H1 (cell line): ENCODE results near the gene AMH. TPM values are rescaled to one million over a fixed set of nuclear protein-coding genes. Genes with fewer than 3 reads are reported as not detected.

Experiments
- CTCF ChIA-PET: fragments of 300-600 bp; sonication (Branson Sonifier 250); formaldehyde crosslinking; loops from one replicate; lab custom pipeline; 2021; ENCODE audit not compliant: partially characterized antibody; lab: Charles Lee
- POLR2A ChIA-PET: fragments of 300-600 bp; sonication (Branson Sonifier 250); formaldehyde crosslinking; loops from one replicate; lab custom pipeline; 2021; ENCODE audit warnings: inconsistent platforms; ENCODE audit not compliant: partially characterized antibody; lab: Charles Lee
- DNase-seq, 2 experiments: peaks; one replicate each; pipeline versions ENCODE4 v3.0.0 to v3.0.0-alpha.2; 2010 to 2022; ENCODE audit warnings: low spot score in 2 of 2, low read depth in 1 of 2, mixed read lengths in 1 of 2
- FAIRE-seq: peaks from 2 replicates; lab custom pipeline; 2011; peaks lifted over from hg19 to GRCh38; lab: Jason Lieb, UNC
- H2AFZ ChIP-seq: 2 replicates; pipeline ENCODE4 v1.8.1; 2012; ENCODE audit warnings: low read length, inconsistent platforms
- H2AK5ac ChIP-seq: 2 replicates; pipeline ENCODE4 v1.6.1; 2013; ENCODE audit warnings: low read depth, low read length
- H2BK120ac ChIP-seq: replicated peaks from 2 replicates; pipeline ENCODE3; 2013; ENCODE audit warnings: low read depth, low read length, inconsistent platforms
- H2BK12ac ChIP-seq: 2 replicates; pipeline ENCODE4 v1.6.1; 2013; ENCODE audit warnings: low read depth, low read length
- H2BK15ac ChIP-seq: 2 replicates; pipeline ENCODE4 v1.6.1; 2013; ENCODE audit warnings: low read length
- H2BK20ac ChIP-seq: 2 replicates; pipeline ENCODE4 v1.6.1; 2013; ENCODE audit warnings: low read length
- H2BK5ac ChIP-seq: 2 replicates; pipeline ENCODE4 v1.6.1; 2013; ENCODE audit warnings: low read depth, low read length
- H3K14ac ChIP-seq: 2 replicates; pipeline ENCODE4 v1.6.1; 2013; ENCODE audit warnings: inconsistent platforms; ENCODE audit not compliant: insufficient read length
- H3K18ac ChIP-seq: 2 replicates; pipeline ENCODE4 v1.6.1; 2013; ENCODE audit warnings: low read length; ENCODE audit errors: extremely low read depth
- H3K23ac ChIP-seq: 2 replicates; pipeline ENCODE4 v1.6.1; 2013; ENCODE audit warnings: inconsistent platforms; ENCODE audit not compliant: insufficient read length
- H3K23me2 ChIP-seq: 2 replicates; pipeline ENCODE4 v1.6.1; 2013; ENCODE audit warnings: low read depth, low read length
- H3K27ac ChIP-seq: 2 replicates; pipeline ENCODE4 v1.6.1; 2011; ENCODE audit warnings: low read depth, low read length, inconsistent platforms
- H3K27me3 ChIP-seq, 4 experiments: replicated peaks in 1 of 4; 1 replicate in 1 of 4; 2 replicates in 3 of 4; pipeline versions ENCODE4 v1.6.1 to v1.8.1; 2011 to 2013; ENCODE audit warnings: low read length in 3 of 4, mild to moderate bottlenecking in 3 of 4, inconsistent platforms in 2 of 4, mixed read lengths in 2 of 4, moderate library complexity in 1 of 4; ENCODE audit not compliant: control insufficient read depth in 3 of 4, insufficient read depth in 3 of 4; ENCODE audit errors: extremely low read depth in 1 of 4
- H3K36me3 ChIP-seq, 4 experiments: 2 replicates each; pipeline versions ENCODE4 v1.6.1 to v1.8.1; 2011 to 2013; ENCODE audit warnings: mild to moderate bottlenecking in 4 of 4, low read length in 3 of 4, moderate library complexity in 2 of 4, control low read depth in 1 of 4, inconsistent platforms in 1 of 4; ENCODE audit not compliant: insufficient read depth in 4 of 4, control insufficient read depth in 2 of 4
- H3K4ac ChIP-seq: replicated peaks from 2 replicates; pipeline ENCODE3; 2013; ENCODE audit warnings: low read length, low read depth, mixed read lengths, inconsistent platforms; ENCODE audit not compliant: insufficient read length
- H3K4me1 ChIP-seq, 4 experiments: replicated peaks in 1 of 4; 1 replicate in 1 of 4; 2 replicates in 3 of 4; pipeline versions ENCODE4 v1.6.1 to v1.8.1; 2011 to 2013; ENCODE audit warnings: low read length in 3 of 4, inconsistent platforms in 2 of 4, mixed read lengths in 1 of 4; ENCODE audit not compliant: insufficient read depth in 4 of 4, control insufficient read depth in 3 of 4
- H3K4me2 ChIP-seq, 2 experiments: 2 replicates each; pipeline versions ENCODE4 v1.6.1 to v1.8.1; 2011 to 2013; ENCODE audit warnings: low read depth in 2 of 2, low read length in 2 of 2, control low read depth in 1 of 2, inconsistent platforms in 1 of 2, mild to moderate bottlenecking in 1 of 2; ENCODE audit not compliant: insufficient read depth in 1 of 2
- H3K4me3 ChIP-seq, 4 experiments: fragments of 200-600, 300-600 bp in 1 of 4; sonication (generic), shearing (Covaris generic), sonication (Bioruptor Twin) in 1 of 4; 2 replicates each; pipeline versions ENCODE4 v1.5.1 to v1.8.1; 2011 to 2016; ENCODE audit warnings: low read length in 4 of 4, low read depth in 3 of 4, control low read depth in 2 of 4, inconsistent platforms in 2 of 4, mild to moderate bottlenecking in 2 of 4, mixed read lengths in 1 of 4, moderate library complexity in 1 of 4; ENCODE audit not compliant: insufficient read depth in 2 of 4; ENCODE audit errors: extremely low read depth in 1 of 4
- H3K56ac ChIP-seq: replicated peaks from 2 replicates; pipeline ENCODE3; 2013; ENCODE audit warnings: low read depth, mild to moderate bottlenecking, mixed read lengths, low read length, inconsistent platforms; ENCODE audit not compliant: insufficient read length
- H3K79me1 ChIP-seq: 2 replicates; pipeline ENCODE4 v1.6.1; 2013; ENCODE audit warnings: low read depth, low read length, control low read depth
- H3K79me2 ChIP-seq, 2 experiments: 2 replicates each; pipeline versions ENCODE4 v1.6.1 to v1.8.1; 2012 to 2013; ENCODE audit warnings: low read length in 2 of 2, mild to moderate bottlenecking in 2 of 2, inconsistent platforms in 1 of 2; ENCODE audit not compliant: insufficient read depth in 2 of 2, control insufficient read depth in 1 of 2
- H3K9ac ChIP-seq, 4 experiments: replicated peaks in 1 of 4; 1 replicate in 1 of 4; 2 replicates in 3 of 4; pipeline versions ENCODE4 v1.6.1 to v1.8.1; 2011 to 2013; ENCODE audit warnings: low read depth in 3 of 4, low read length in 3 of 4, control low read depth in 2 of 4, mild to moderate bottlenecking in 2 of 4, moderate library complexity in 2 of 4, inconsistent platforms in 1 of 4; ENCODE audit errors: extremely low read depth in 1 of 4
- H3K9me3 ChIP-seq, 2 experiments: 2 replicates each; pipeline versions ENCODE4 v1.6.1 to v1.8.1; 2012 to 2013; ENCODE audit warnings: mild to moderate bottlenecking in 2 of 2, moderate library complexity in 2 of 2, control low read depth in 1 of 2, inconsistent platforms in 1 of 2, low read depth in 1 of 2, low read length in 1 of 2, mixed read lengths in 1 of 2; ENCODE audit not compliant: insufficient read depth in 2 of 2
- H4K20me1 ChIP-seq, 2 experiments: replicated peaks in 1 of 2; 2 replicates each; pipeline versions ENCODE3 to v1.8.1; 2011 to 2013; ENCODE audit warnings: inconsistent platforms in 2 of 2, low read length in 2 of 2, mild to moderate bottlenecking in 1 of 2; ENCODE audit not compliant: insufficient read depth in 2 of 2, control insufficient read depth in 1 of 2
- H4K5ac ChIP-seq: 2 replicates; pipeline ENCODE4 v1.6.1; 2013; ENCODE audit warnings: low read length, low read depth, mixed read lengths, inconsistent platforms; ENCODE audit not compliant: insufficient read length
- H4K8ac ChIP-seq: 2 replicates; pipeline ENCODE4 v1.8.0; 2013; ENCODE audit warnings: mild to moderate bottlenecking, moderate library complexity, low read length, inconsistent platforms; ENCODE audit not compliant: insufficient read depth; ENCODE audit errors: extremely low read depth
- H4K91ac ChIP-seq: replicated peaks from 2 replicates; pipeline ENCODE3; 2013; ENCODE audit warnings: low read length, mixed read lengths, inconsistent platforms; ENCODE audit not compliant: insufficient read length
- ASH2L ChIP-seq: fragments of 200-600, 300-600 bp; sonication (generic); IDR thresholded peaks from one replicate; pipeline ENCODE4 v1.7.1; 2017; ENCODE audit warnings: low read length
- CEBPB ChIP-seq: IDR thresholded peaks from 2 replicates; pipeline ENCODE4 v1.6.1; 2012; ENCODE audit warnings: low read depth, low read length
- CHD2 ChIP-seq: IDR thresholded peaks from 2 replicates; pipeline ENCODE4 v1.6.1; 2012; ENCODE audit warnings: low read length, improper control_type of control experiment
- E2F6 ChIP-seq: IDR thresholded peaks from 2 replicates; pipeline ENCODE4 v1.6.1; 2012; ENCODE audit warnings: inconsistent platforms
- FOSL1 ChIP-seq: IDR thresholded peaks from 2 replicates; pipeline ENCODE4 v1.6.1; 2011; ENCODE audit warnings: mild to moderate bottlenecking, low read depth, low read length, moderate library complexity; ENCODE audit not compliant: insufficient read depth
- JUN ChIP-seq: IDR thresholded peaks from 2 replicates; pipeline ENCODE4 v1.6.1; 2011; ENCODE audit warnings: low read depth, mild to moderate bottlenecking, improper control_type of control experiment, low read length
- KDM1A ChIP-seq: fragments of 200-600, 300-600 bp; sonication (generic); IDR thresholded peaks from 2 replicates; pipeline ENCODE4 v1.7.1; 2016; ENCODE audit warnings: mild to moderate bottlenecking, low read length, borderline replicate concordance
- MAX ChIP-seq: IDR thresholded peaks from 2 replicates; pipeline ENCODE4 v1.6.1; 2012; ENCODE audit warnings: inconsistent platforms
- NANOG ChIP-seq: IDR thresholded peaks from 2 replicates; pipeline ENCODE4 v1.6.1; 2011; ENCODE audit warnings: low read length, low read depth, mild to moderate bottlenecking, inconsistent platforms; ENCODE audit not compliant: insufficient read depth, poor library complexity, severe bottlenecking
- POLR2AphosphoS5 ChIP-seq: IDR thresholded peaks from 2 replicates; pipeline ENCODE4 v1.6.1; 2011; ENCODE audit warnings: low read depth, low read length
- POU5F1 ChIP-seq: IDR thresholded peaks from 2 replicates; pipeline ENCODE4 v1.6.1; 2011; ENCODE audit warnings: low read depth, mild to moderate bottlenecking, low read length, moderate library complexity
- SP1 ChIP-seq: IDR thresholded peaks from 2 replicates; pipeline ENCODE4 v1.6.1; 2011; ENCODE audit warnings: low read depth, low read length
- USF2 ChIP-seq: IDR thresholded peaks from 2 replicates; pipeline ENCODE4 v1.6.1; 2011; ENCODE audit warnings: low read length, improper control_type of control experiment
- WGBS, 2 experiments: shearing (Covaris generic) in 1 of 2; methylation state at CpG; one replicate each; pipeline versions ENCODE4 v1.1.6 to v1.1.7; 2013 to 2015; ENCODE audit warnings: low lambda C conversion rate in 2 of 2, mixed read lengths in 2 of 2, inconsistent platforms in 1 of 2, low coverage in 1 of 2, missing lambda C conversion rate in 1 of 2; ENCODE audit not compliant: insufficient replicate concordance in 2 of 2, insufficient coverage in 1 of 2, insufficient read length in 1 of 2; ENCODE audit errors: extremely low coverage in 1 of 2, missing lambda C conversion rate in 1 of 2; 5-methylcytosine and 5-hydroxymethylcytosine counted together
- polyA plus RNA-seq, 7 experiments: library from polyadenylated mRNA; depleted of rRNA in 3 of 7; stranded (reverse) in 5 of 7; unstranded in 2 of 7; fragments of >200 nt in 5 of 7; fragments of 200-250 nt in 2 of 7; gene quantifications; 1 replicate in 5 of 7; 2 replicates in 1 of 7; 4 replicates in 1 of 7; pipeline versions ENCODE4 v1.2.1 to v1.2.3, GENCODE V29; 2011 to 2013; ENCODE audit warnings: missing spikeins in 2 of 7, mixed read lengths in 2 of 7
- total RNA-seq: library from RNA; stranded (reverse); fragmentation: NEBNext Ultra II Directional; extraction: Animal tissue kit (Norgen Biotek cat#: 25700); gene quantifications from 2 replicates; pipeline ENCODE4 v1.2.1, GENCODE V29; 2021

AMH gene
- total and polyA plus RNA-seq, 2 of the 8 experiments (the other 6 are each of a cell fraction or from before 2014, with no cell fraction given), result 10.5 to 15.4 TPM

GRCh38 chr19:2210206-2210605, 38.9 kb upstream of the AMH start:
- Histone ChIP-seq H3K14ac (no peak overlapping the region), H2BK12ac (no peak overlapping the region), H2BK20ac (no peak overlapping the region), H3K9me3 (no peaks in the 10 kb centered on the region), H2BK15ac (no peak overlapping the region), H3K23me2 (no peaks in the 10 kb centered on the region), H3K4me1 (no peaks in the 10 kb centered on the region), H4K91ac (no peak overlapping the region), H3K4ac (no peak overlapping the region), H3K18ac (no peak overlapping the region), H4K20me1 (peaks cover 0 to 15% of the 10 kb centered on the region in 2 experiments), H4K8ac (no peak overlapping the region), H2AK5ac (no peak overlapping the region), H2BK120ac (no peak overlapping the region), H2BK5ac (no peak overlapping the region), H3K56ac (no peak overlapping the region), H3K9ac (no peak overlapping the region), H3K27me3 (no peaks in the 10 kb centered on the region), H3K79me2 (no peaks in the 10 kb centered on the region), H3K23ac (no peak overlapping the region), H4K5ac (no peak overlapping the region), H2AFZ (no peak overlapping the region), H3K27ac (no peak overlapping the region), H3K4me2 (no peak overlapping the region), H3K4me3 (no peak overlapping the region), H3K79me1 (no peaks in the 10 kb centered on the region; the same call in 1 of the 2 replicates), H3K36me3 (peaks cover 6 to 34% (median 25%) of the 10 kb centered on the region in 4 experiments; a peak in 6 of 8 replicates)
- DNase-seq, result no peak
- WGBS, 2 experiments, result 95% methylated on average over 8 of the region's 21 CpGs; no CpG with 5 or more reads in 1 of the 2 experiments
- POLR2A ChIA-PET, result interaction anchor here (1.1 to 1.5 kb wide), 2 partner anchors 20 to 28 kb away, joined by 3 to 5 read pairs; no protein-coding TSS in a partner anchor
- CTCF ChIA-PET, result interaction anchor here (0.9 to 8.1 kb wide), 4 partner anchors 8 to 373 kb away, joined by 3 to 50 read pairs (median 4); no protein-coding TSS in a partner anchor
- no peak for FAIRE-seq
- TF ChIP-seq E2F6 (no peak), POLR2AphosphoS5 (no peak), SP1 (no peak), FOSL1 (no peak), NANOG (no peak), JUN (no peak), CEBPB (no peak), KDM1A (no peak), POU5F1 (no peak), ASH2L (no peak), MAX (no peak), CHD2 (no peak), USF2 (no peak)
